Neuronal stem cell (in vitro differentiated cells): Measurements from ENCODE around the gene CFAP251.
"Not testable (repeated sequence)": the region's sequence is repeated elsewhere in the genome, so short reads cannot be mapped to it uniquely, and the experiment has no call there.

ENCODE experiments used
- DNase-seq: peaks from one replicate; pipeline ENCODE4 v3.0.0-alpha.2; 2013; ENCODE audit warnings: low spot score
- H2AFZ ChIP-seq: one replicate; pipeline ENCODE4 v1.6.1; 2013; ENCODE audit warnings: mild to moderate bottlenecking, low read length, inconsistent platforms
- H2AK5ac ChIP-seq: 2 replicates; pipeline ENCODE4 v1.6.1; 2013; ENCODE audit warnings: low read depth, mild to moderate bottlenecking, inconsistent platforms, low read length, moderate library complexity, mixed read lengths
- H2BK120ac ChIP-seq: 2 replicates; pipeline ENCODE4 v1.6.1; 2013; ENCODE audit warnings: low read depth, mild to moderate bottlenecking, inconsistent platforms, low read length, moderate library complexity, mixed read lengths
- H2BK12ac ChIP-seq: one replicate; pipeline ENCODE4 v1.6.1; 2013; ENCODE audit warnings: low read length, inconsistent platforms
- H2BK15ac ChIP-seq: 2 replicates; pipeline ENCODE4 v1.6.1; 2013; ENCODE audit warnings: mild to moderate bottlenecking, low read length, inconsistent platforms, mixed read lengths
- H2BK5ac ChIP-seq: one replicate; pipeline ENCODE4 v1.6.1; 2013; ENCODE audit warnings: inconsistent platforms, mild to moderate bottlenecking, low read length, moderate library complexity
- H3K14ac ChIP-seq: one replicate; pipeline ENCODE4 v1.6.1; 2013; ENCODE audit warnings: low read length, inconsistent platforms
- H3K18ac ChIP-seq: 2 replicates; pipeline ENCODE4 v1.6.1; 2013; ENCODE audit warnings: low read length, inconsistent platforms
- H3K23ac ChIP-seq: 2 replicates; pipeline ENCODE4 v1.6.1; 2013; ENCODE audit warnings: low read depth, mild to moderate bottlenecking, mixed read lengths, low read length, inconsistent platforms; ENCODE audit not compliant: poor library complexity
- H3K27ac ChIP-seq: replicated peaks from 3 replicates; pipeline ENCODE4 v1.5.1; 2013; ENCODE audit warnings: low read length, inconsistent platforms
- H3K27me3 ChIP-seq, 3 experiments: 2 replicates each; pipeline ENCODE4 v1.6.1; 2013; ENCODE audit warnings: low read length in 3 of 3, mild to moderate bottlenecking in 2 of 3, inconsistent platforms in 1 of 3, low read depth in 1 of 3, mixed read lengths in 1 of 3, moderate library complexity in 1 of 3; ENCODE audit not compliant: control insufficient read depth in 3 of 3, insufficient read depth in 3 of 3
- H3K36me3 ChIP-seq, 2 donors: replicated peaks in 1 of 2; 2 replicates each; pipeline ENCODE4 v1.6.1; 2013; ENCODE audit warnings: low read length in 2 of 2; ENCODE audit not compliant: control insufficient read depth in 2 of 2, insufficient read depth in 2 of 2
- H3K4ac ChIP-seq: 2 replicates; pipeline ENCODE4 v1.6.1; 2013; ENCODE audit warnings: inconsistent platforms, mild to moderate bottlenecking, low read length, moderate library complexity
- H3K4me1 ChIP-seq, 2 donors: 1 replicate in 1 of 2; 2 replicates in 1 of 2; pipeline ENCODE4 v1.6.1; 2013; ENCODE audit warnings: low read length in 2 of 2, low read depth in 1 of 2; ENCODE audit not compliant: control insufficient read depth in 2 of 2, insufficient read depth in 1 of 2
- H3K4me2 ChIP-seq: one replicate; pipeline ENCODE4 v1.6.1; 2013; ENCODE audit warnings: mild to moderate bottlenecking, low read length, inconsistent platforms; ENCODE audit not compliant: insufficient read depth, poor library complexity, severe bottlenecking
- H3K4me3 ChIP-seq, 2 donors: 2 replicates each; pipeline ENCODE4 v1.5.1; 2013; ENCODE audit warnings: low read length in 2 of 2, mild to moderate bottlenecking in 2 of 2, inconsistent platforms in 1 of 2, moderate library complexity in 1 of 2
- H3K79me1 ChIP-seq: one replicate; pipeline ENCODE4 v1.6.1; 2013; ENCODE audit warnings: low read depth, mild to moderate bottlenecking, inconsistent platforms, low read length, moderate library complexity
- H3K9ac ChIP-seq: one replicate; pipeline ENCODE4 v1.6.1; 2013; ENCODE audit warnings: mild to moderate bottlenecking, low read depth, low read length, inconsistent platforms; ENCODE audit not compliant: poor library complexity
- H3K9me3 ChIP-seq, 2 donors: replicated peaks in 1 of 2; 2 replicates each; pipeline versions ENCODE3 to v1.6.1; 2013; ENCODE audit warnings: low read length in 2 of 2, mild to moderate bottlenecking in 2 of 2, inconsistent platforms in 1 of 2, low read depth in 1 of 2, mixed read lengths in 1 of 2, moderate library complexity in 1 of 2; ENCODE audit not compliant: control insufficient read depth in 2 of 2, insufficient read depth in 1 of 2
- H4K8ac ChIP-seq: one replicate; pipeline ENCODE4 v1.6.1; 2013; ENCODE audit warnings: low read depth, mild to moderate bottlenecking, inconsistent platforms, low read length, moderate library complexity
- H4K91ac ChIP-seq: one replicate; pipeline ENCODE4 v1.6.1; 2013; ENCODE audit warnings: low read length, low read depth, mild to moderate bottlenecking, inconsistent platforms; ENCODE audit not compliant: poor library complexity
- WGBS, 2 donors: extraction: QIAGEN DNeasy Blood & Tissue Kit; methylation state at CpG; one replicate each; pipeline ENCODE4 v1.1.7; 2013; ENCODE audit warnings: missing lambda C conversion rate in 2 of 2, mixed read lengths in 1 of 2; ENCODE audit not compliant: insufficient read length in 2 of 2, insufficient replicate concordance in 1 of 2; ENCODE audit errors: extremely low coverage in 2 of 2; 5-methylcytosine and 5-hydroxymethylcytosine counted together

The CFAP251 gene

DNA sequence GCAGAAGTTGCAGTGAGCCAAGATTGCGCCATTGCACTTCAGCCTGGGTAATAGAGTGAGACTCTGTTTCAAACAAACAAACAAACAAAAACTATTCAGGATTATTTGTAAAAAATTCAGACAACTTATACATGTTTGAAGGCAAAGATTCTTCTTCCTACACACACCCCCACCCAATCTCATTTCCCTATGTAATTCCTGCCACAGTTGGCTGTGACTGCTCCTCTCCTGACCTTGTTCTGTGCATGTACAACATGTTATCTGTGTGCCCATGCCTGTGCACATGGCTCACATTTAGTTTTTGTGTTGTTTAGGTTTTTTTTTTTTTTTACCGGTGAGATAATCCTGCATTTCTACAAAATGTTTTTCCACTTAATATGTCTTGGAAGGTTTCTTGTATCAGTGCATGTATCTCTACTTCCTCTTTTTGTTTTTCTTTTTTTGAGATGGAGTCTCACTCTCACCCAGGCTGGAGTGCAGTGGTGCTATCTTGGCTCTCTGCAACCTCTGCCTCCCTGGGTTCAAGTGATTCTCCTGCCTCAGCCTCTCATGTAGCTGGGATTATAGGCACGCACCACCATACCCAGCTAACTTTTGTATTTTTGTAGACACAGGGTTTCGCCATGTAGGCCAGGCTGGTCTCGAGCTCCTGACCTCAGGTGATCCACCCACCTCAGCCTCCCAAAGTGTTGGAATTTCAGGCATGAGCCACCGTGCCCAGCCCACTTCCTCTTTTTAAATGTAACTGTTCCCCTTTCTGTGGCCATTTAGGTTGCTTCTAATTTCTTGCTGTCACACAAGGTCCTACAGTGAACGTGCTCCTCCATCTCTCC is 8.7 kb downstream of the CFAP251 start:
- H3K4me1 ChIP-seq = peaks cover 8 to 11% of the 10 kb centered on the region in 2 donors
- no peak overlapping the region for H2BK5ac ChIP-seq
- H4K91ac ChIP-seq = no peak overlapping the region
- no peak overlapping the region for H2BK12ac ChIP-seq
- no peaks in the 10 kb centered on the region for H3K36me3 ChIP-seq
- no peaks in the 10 kb centered on the region for H3K79me1 ChIP-seq
- H3K27me3 ChIP-seq = no peaks in the 10 kb centered on the region
- no peak overlapping the region for H4K8ac ChIP-seq
- H3K4me2 ChIP-seq = no peak overlapping the region
- no peak overlapping the region for H3K23ac ChIP-seq
- no peak overlapping the region for H3K14ac ChIP-seq
- no peak overlapping the region for H3K4me3 ChIP-seq
- H2BK120ac ChIP-seq = no peak overlapping the region
- no peaks in the 10 kb centered on the region for H3K9me3 ChIP-seq
- WGBS, 2 donors = no CpG with 5 or more reads among the region's 7 CpGs
- H3K4ac ChIP-seq = no peak overlapping the region
- no peak overlapping the region for H3K18ac ChIP-seq
- no peak for DNase-seq
- H3K27ac ChIP-seq = no peak overlapping the region
- H3K9ac ChIP-seq = no peak overlapping the region
- H2AFZ ChIP-seq = no peak overlapping the region
- no peak overlapping the region for H2AK5ac ChIP-seq
- H2BK15ac ChIP-seq = no peak overlapping the region

DNA sequence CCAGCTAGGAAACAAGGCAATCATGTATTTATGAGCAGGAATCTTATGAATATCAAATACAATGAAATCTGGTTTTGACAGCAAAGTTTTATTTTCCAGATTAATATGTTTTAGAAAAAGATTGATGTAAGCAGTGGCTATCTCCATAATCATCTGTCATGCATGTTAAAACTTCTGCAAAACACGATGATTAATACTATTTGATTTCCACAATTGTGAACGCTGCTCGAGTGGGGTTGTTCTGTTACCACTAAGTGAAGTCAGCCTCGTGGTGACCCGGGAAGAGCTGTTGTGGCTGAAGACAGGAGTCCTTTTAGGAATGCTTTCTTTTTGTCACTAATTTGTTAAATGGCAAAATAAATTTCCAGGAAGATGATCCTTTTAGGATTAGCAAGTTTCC is 9.4 kb downstream of the CFAP251 start:
- no peak overlapping the region for H3K4me3 ChIP-seq
- peaks cover 8 to 11% of the 10 kb centered on the region in 2 donors for H3K4me1 ChIP-seq
- no peaks in the 10 kb centered on the region for H3K27me3 ChIP-seq
- H3K4me2 ChIP-seq = no peak overlapping the region
- no peak overlapping the region for H2BK5ac ChIP-seq
- H3K9ac ChIP-seq = no peak overlapping the region
- DNase-seq = no peak
- no peak overlapping the region for H3K18ac ChIP-seq
- no peak overlapping the region for H2AK5ac ChIP-seq
- H3K23ac ChIP-seq = no peak overlapping the region
- no peak overlapping the region for H2BK15ac ChIP-seq
- no peak overlapping the region for H3K14ac ChIP-seq
- no peak overlapping the region for H4K8ac ChIP-seq
- no peak overlapping the region for H3K27ac ChIP-seq
- no peaks in the 10 kb centered on the region for H3K36me3 ChIP-seq
- H4K91ac ChIP-seq = no peak overlapping the region
- no peaks in the 10 kb centered on the region for H3K79me1 ChIP-seq
- WGBS, 2 donors = no CpG with 5 or more reads among the region's 5 CpGs
- no peak overlapping the region for H2BK12ac ChIP-seq
- no peak overlapping the region for H2BK120ac ChIP-seq
- no peaks in the 10 kb centered on the region for H3K9me3 ChIP-seq
- no peak overlapping the region for H2AFZ ChIP-seq
- H3K4ac ChIP-seq = no peak overlapping the region

DNA sequence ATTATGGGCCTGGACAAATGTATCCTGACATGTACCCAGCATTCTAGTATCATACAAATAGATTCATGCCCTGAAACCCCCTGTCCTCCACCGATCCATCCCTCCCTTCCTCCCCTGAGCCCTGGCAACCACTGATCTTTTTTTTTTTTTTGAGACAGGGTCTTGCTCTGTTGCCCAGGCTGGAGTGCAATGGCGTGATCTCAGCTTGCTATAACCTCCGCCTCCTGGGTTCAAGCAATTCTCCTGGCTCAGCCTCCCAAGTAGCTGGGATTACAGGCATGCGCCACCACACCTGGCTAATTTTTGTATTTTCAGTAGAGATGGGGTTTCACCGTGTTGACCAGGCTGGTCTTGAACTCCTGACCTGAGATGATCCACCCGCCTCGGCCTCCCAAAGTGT is 11.2 kb downstream of the CFAP251 start:
- H2BK12ac ChIP-seq, H3K14ac ChIP-seq, H3K79me1 ChIP-seq, H2BK5ac ChIP-seq, H3K4ac ChIP-seq, H3K23ac ChIP-seq, H3K4me2 ChIP-seq, H4K91ac ChIP-seq, H2AK5ac ChIP-seq, H3K18ac ChIP-seq, H3K9ac ChIP-seq, H2BK15ac ChIP-seq, H3K27ac ChIP-seq, H3K4me3 ChIP-seq, DNase-seq, H2AFZ ChIP-seq, H3K36me3 ChIP-seq, H2BK120ac ChIP-seq, H3K9me3 ChIP-seq, H3K27me3 ChIP-seq, H4K8ac ChIP-seq: not testable (repeated sequence)
- no CpG with 5 or more reads among the region's 7 CpGs for WGBS, 2 donors
- peaks cover 10 to 19% of the 10 kb centered on the region in 2 donors for H3K4me1 ChIP-seq

DNA sequence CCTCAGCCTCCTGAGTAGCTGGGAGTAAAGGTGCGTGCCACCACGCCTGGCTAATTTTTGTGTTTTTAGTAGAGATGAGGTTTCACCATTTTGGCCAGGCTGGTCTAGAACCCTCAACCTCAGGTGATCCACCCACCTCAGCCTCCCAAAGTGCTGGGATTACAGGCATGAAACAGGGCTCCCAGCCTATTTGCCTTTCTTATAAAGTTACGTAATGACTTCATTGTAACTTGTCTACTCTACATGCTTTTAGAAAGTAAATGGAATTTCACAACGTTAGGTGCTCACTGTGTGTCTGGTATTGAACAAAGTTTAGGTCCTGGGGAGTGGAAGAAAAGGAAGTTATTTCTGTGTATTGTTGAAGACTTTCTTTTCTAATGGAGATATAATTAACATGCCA is 12.5 kb downstream of the CFAP251 start:
- Histone ChIP-seq H3K4me1 (peaks cover 0 to 14% of the 10 kb centered on the region in 2 donors), H3K9me3 (no peaks in the 10 kb centered on the region), H2AK5ac (no peak overlapping the region), H3K14ac (no peak overlapping the region), H3K79me1 (no peaks in the 10 kb centered on the region), H3K18ac (no peak overlapping the region), H3K23ac (no peak overlapping the region), H3K4ac (no peak overlapping the region), H3K4me3 (no peak overlapping the region), H2BK120ac (no peak overlapping the region), H2BK12ac (no peak overlapping the region), H3K4me2 (no peak overlapping the region), H3K27me3 (no peaks in the 10 kb centered on the region), H2BK5ac (no peak overlapping the region), H3K9ac (no peak overlapping the region), H4K8ac (no peak overlapping the region), H4K91ac (no peak overlapping the region), H2BK15ac (no peak overlapping the region), H3K27ac (no peak overlapping the region), H2AFZ (no peak overlapping the region), H3K36me3 (no peaks in the 10 kb centered on the region)
- no peak for DNase-seq
- no CpG with 5 or more reads among the region's 4 CpGs for WGBS, 2 donors
